Jurkat, Clone E6-1 (cell line): ENCODE measurements around the gene MSI2.

ENCODE experiments used
- DNase-seq: peaks from one replicate; pipeline ENCODE4 v3.0.0-alpha.2; 2011; ENCODE audit warnings: low read depth, low spot score
- H3K4me3 ChIP-seq: 2 replicates; pipeline ENCODE4 v1.5.1; 2011; ENCODE audit warnings: mild to moderate bottlenecking, low read length, control low read depth, moderate library complexity

The MSI2 gene

DNA sequence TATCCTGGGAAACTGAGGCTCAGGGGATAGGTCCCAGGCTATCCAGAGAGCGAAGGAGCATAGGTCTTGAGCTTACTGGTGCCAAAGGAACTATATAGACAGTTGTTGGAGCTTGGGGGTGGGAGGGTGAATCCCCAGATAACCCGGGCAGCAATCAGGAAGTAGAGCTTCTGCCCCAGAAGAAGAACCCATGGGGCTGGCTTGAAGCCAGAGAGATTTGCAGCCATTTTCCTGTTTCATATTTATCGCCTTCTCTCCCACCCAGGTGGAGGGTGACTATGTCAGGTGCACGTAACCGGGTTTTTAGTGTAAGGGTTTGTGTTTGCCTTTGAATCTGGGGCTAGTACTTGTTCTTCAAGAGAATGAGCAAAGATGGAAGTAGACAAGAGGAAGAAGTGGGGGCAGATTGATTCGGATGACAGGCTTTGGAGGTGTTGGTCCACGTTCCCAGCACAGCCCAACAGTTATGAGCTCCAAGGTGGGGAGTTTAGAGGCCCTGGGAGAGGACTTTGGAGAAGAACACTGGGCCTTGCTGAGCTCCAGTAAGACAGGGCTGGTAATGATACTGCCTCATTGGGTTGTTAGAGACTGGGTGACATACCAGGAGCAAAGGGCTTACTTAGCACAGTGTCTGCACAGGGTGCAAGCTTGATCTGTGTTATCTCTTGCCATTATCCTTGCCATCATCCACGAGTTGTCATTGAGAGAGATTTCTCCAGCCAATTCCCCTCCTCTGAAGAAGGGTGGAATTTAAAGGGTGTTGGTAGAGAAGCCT, 343.1 kb downstream of the MSI2 start:
- DNase-seq = peak; percentile 40

DNA sequence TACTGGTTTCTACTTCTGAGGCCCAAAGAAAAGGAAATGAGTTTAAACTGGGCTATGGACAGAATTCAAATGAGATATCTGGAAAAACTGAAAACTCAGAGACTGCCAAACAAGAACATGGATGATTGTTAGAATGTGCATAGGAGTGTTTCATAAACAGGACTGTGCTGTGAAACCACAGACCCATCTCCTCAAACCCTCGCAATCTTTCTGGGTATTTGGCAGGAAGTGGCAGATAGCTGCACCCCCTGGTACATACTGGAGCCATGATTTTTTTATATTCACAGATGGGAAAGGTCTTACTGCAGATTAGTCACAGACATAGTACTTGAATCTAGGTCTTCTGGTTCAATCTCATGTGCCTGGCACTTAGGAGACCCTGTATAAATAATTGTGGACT, 343.8 kb downstream of the MSI2 start:
- peak; percentile 90 for DNase-seq

More for the DNA sequence above, 343.1 kb downstream of the MSI2 start:
- no peak overlapping the region for H3K4me3 ChIP-seq

DNA sequence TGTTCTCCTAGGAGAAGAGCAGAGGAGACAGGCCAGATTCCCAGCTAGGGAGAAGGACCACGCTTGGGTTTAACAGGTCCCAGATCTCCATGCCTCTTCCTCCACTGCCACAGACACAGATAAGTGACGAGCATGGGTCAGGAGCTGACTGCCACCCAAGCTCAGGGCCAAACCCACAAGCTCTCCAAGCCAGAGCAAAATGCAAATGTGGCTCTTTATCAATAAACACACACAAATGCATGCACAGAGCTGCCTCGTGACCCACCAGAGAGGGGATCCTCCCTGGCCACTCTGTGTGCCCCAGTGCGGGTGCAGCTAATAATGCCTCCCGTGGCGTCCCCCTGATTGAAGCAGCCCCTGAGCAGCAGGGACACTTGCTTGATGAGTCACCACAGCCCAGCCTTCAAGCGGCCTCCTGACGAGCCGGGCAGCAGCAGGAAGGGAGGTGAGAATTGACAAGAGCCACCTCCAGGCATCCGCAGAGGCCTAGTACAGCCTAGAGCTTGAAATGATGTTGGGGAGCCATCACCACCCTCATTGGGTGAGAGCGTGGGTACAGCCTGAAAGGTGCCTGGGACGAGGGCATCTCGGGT, 344.9 kb downstream of the MSI2 start:
- no peak for DNase-seq
- no peak overlapping the region for H3K4me3 ChIP-seq

More for the DNA sequence above, 343.8 kb downstream of the MSI2 start:
- no peak overlapping the region for H3K4me3 ChIP-seq

GRCh38 chr17:57602896-57603295, 346.6 kb downstream of the MSI2 start:
- H3K4me3 ChIP-seq = no peak overlapping the region
- DNase-seq = no peak

- H3K4me3 ChIP-seq = no peak overlapping the region
- no peak for DNase-seq
Measured at GRCh38 chr17:57603546-57603945, 347.2 kb downstream of the MSI2 start.

- peak; percentile 82 for DNase-seq
- no peak overlapping the region for H3K4me3 ChIP-seq
Measured at GRCh38 chr17:57603978-57604377, 347.7 kb downstream of the MSI2 start.

- peak; percentile 78 for DNase-seq
- no peak overlapping the region for H3K4me3 ChIP-seq
Measured at GRCh38 chr17:57604771-57605674, 348.7 kb downstream of the MSI2 start.

- H3K4me3 ChIP-seq = peak overlapping the region; percentile 7; the same call in 1 of the 2 replicates
- peak; percentile 63 for DNase-seq
Measured at GRCh38 chr17:57605675-57606105, 349.4 kb downstream of the MSI2 start.

DNA sequence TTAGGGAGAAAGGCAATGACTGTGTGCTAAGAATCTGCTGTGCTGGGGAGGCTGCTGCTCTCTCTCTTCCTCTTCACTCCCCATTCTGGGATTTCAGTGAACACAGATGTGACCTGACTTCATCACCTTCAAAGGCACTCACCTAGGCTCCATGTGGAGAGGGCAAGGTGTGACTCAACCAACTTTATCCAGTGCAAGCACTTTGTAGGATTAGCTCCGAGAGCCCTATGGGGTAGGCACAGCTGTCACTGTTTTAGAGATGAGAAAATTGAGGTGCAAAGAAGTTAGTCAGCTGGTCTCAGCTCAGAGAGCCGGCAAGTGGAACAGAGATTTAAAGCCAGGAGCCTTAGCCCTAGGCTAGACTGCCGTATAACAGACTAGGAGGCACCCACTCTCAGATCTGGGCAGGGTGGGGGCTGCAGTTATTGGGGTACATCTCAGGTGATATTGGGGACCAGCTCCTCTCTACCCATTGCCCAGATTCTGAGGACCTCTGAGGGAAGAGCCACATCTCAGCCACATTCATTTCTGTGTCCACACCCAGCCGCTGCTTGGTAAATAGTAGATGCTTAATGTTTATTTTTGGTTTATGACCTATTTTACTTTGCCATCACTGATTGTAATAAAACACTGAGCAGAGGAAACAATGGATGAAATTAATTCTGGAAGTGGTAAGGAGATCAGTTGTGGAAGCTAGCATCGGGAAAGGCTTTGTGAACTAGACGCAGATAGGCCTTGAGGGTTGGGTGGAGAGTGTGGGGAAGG, 350.0 kb downstream of the MSI2 start:
- no peak for DNase-seq
- H3K4me3 ChIP-seq = no peak overlapping the region

GRCh38 chr17:57607553-57608120, 351.3 kb downstream of the MSI2 start:
- no peak for DNase-seq
- H3K4me3 ChIP-seq = no peak overlapping the region

DNA sequence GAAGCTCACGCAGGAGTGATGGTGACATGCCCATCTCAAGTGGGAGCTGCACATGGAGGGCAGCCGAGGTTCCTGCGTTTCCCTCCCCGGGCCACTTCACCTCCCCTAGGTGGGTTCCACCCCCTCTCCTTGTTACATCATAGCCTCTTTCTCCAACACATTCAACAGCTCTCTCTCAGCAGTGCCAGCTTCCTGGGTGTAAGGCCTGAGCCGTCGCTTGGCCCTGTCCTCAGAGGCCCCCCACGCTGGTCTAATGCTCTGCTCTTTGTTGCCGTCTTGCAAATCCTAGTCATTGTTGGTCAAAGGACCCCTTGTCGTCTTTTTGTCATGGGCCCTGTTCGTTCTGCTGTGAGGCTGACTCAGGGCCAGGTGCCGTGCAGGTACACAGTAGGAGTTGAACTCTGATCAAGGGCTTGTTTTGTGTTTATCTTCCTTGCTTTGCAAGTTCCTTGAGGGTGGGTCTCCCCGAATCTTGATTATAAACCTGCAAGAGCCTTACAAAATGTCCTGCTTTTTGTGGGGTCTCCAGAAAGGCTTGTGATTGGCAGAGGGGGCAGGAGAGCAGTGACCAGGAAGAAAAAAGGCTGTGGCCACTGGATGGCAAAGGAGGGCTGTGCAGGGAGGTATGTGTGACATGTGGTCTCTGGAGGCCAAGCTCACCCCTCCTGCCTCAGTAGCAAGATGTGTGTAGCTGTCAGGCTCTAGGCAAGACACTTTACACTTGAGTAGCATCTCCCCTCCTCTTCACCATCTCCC, 352.2 kb downstream of the MSI2 start:
- H3K4me3 ChIP-seq = no peak overlapping the region
- no peak for DNase-seq

DNA sequence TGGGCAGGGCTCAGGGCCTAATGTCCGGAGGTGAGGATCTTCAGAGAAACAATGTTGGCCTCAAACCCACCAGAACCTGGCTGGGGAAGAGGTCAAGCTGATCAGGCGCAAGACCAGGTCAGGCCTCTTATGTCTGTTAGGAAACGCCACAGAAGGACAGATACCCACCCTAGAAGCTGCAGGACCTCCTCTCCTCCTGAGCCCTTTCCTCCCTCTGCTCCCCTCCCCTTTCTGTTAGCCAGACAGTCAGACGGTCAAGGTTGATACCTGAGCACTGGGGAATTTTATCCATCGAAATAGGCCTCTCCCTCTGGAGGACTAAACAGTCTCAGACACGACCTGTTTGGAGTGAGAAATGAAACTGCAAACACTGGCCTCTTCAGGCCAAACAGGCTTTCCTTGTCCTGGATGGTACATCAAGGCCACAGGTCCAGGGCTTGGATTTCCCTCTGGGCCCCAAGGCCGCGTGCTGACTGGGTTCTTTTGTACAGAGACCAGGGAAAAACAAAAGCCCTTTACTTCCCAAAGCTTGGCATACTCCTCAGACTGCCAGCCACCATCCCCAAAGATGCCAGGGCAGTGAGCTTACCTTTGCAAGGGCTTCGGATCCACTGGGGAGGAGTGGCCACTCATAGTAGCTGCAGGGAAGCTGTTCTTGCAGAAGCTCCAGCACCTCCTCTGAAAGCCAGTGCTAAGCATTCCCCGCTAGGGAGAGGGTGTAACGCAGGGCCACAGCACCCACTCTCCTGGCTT, 353.0 kb downstream of the MSI2 start:
- no peak for DNase-seq
- H3K4me3 ChIP-seq = no peak overlapping the region

- no peak for DNase-seq
Measured at GRCh38 chr17:57609878-57610270, 353.6 kb downstream of the MSI2 start.

GRCh38 chr17:57612202-57613071, 356.1 kb downstream of the MSI2 start:
- DNase-seq = no peak
- no peak overlapping the region for H3K4me3 ChIP-seq

More at GRCh38 chr17:57609878-57610270, 353.6 kb downstream of the MSI2 start:
- H3K4me3 ChIP-seq = no peak overlapping the region

- no peak for DNase-seq
- no peak overlapping the region for H3K4me3 ChIP-seq
Measured at GRCh38 chr17:57614742-57615141, 358.4 kb downstream of the MSI2 start.
